UCSD-AML1 (cell line): ENCODE measurements around the gene CDH11.

Source experiments
- DNase-seq: peaks from one replicate; lab custom pipeline; 2025; ENCODE audit not compliant: unreplicated experiment; lab: John Stamatoyannopoulos, UW

The CDH11 gene

GRCh38 chr16:65116818-65117430, 4.9 kb downstream of the CDH11 start:
- DNase-seq, result no peak

- no peak for DNase-seq
Observed at GRCh38 chr16:65116216-65116615, 5.6 kb downstream of the CDH11 start.

- DNase-seq, result no peak
Observed at GRCh38 chr16:65114527-65114926, 7.3 kb downstream of the CDH11 start.

- no peak for DNase-seq
Observed at GRCh38 chr16:65113441-65113840, 8.4 kb downstream of the CDH11 start.

- DNase-seq, result no peak
Observed at GRCh38 chr16:65111306-65111705, 10.6 kb downstream of the CDH11 start.

GRCh38 chr16:65106757-65107156, 15.1 kb downstream of the CDH11 start:
- no peak for DNase-seq

- no peak for DNase-seq
Observed at GRCh38 chr16:65105171-65105570, 16.7 kb downstream of the CDH11 start.

GRCh38 chr16:65104471-65104870, 17.4 kb downstream of the CDH11 start:
- DNase-seq, result no peak

- no peak for DNase-seq
Observed at GRCh38 chr16:65102326-65102725, 19.5 kb downstream of the CDH11 start.

- DNase-seq, result no peak
Observed at GRCh38 chr16:65101009-65101408, 20.9 kb downstream of the CDH11 start.

GRCh38 chr16:65099607-65100006, 22.3 kb downstream of the CDH11 start:
- no peak for DNase-seq

- no peak for DNase-seq
Observed at GRCh38 chr16:65098916-65099315, 22.9 kb downstream of the CDH11 start.

GRCh38 chr16:65097296-65097695, 24.6 kb downstream of the CDH11 start:
- no peak for DNase-seq

- no peak for DNase-seq
Observed at GRCh38 chr16:65095906-65096305, 26.0 kb downstream of the CDH11 start.

GRCh38 chr16:65095090-65095728, 26.7 kb downstream of the CDH11 start:
- no peak for DNase-seq

GRCh38 chr16:65094009-65094408, 27.9 kb downstream of the CDH11 start:
- no peak for DNase-seq

- DNase-seq, result no peak
Observed at GRCh38 chr16:65083164-65083857, 38.6 kb downstream of the CDH11 start.

GRCh38 chr16:65079549-65079948, 42.3 kb downstream of the CDH11 start:
- DNase-seq, result no peak

- no peak for DNase-seq
Observed at GRCh38 chr16:65077181-65077580, 44.7 kb downstream of the CDH11 start.

- DNase-seq, result no peak
Observed at GRCh38 chr16:65075877-65076276, 46.0 kb downstream of the CDH11 start.

- DNase-seq, result no peak
Observed at GRCh38 chr16:65071433-65072311, 50.2 kb downstream of the CDH11 start.
